NOMO-1 treated with DMSO at 0.1 percent for 48 hours (cell line): Measurements from ENCODE around the gene TLX3.

ENCODE experiments used
- DNase-seq: peaks from one replicate; lab custom pipeline; 2025; ENCODE audit not compliant: unreplicated experiment; lab: John Stamatoyannopoulos, UW

The TLX3 gene

GRCh38 chr5:171300358-171300757 is 8.7 kb upstream of the TLX3 start:
- no peak for DNase-seq

- no peak for DNase-seq
These were observed 2.9 kb upstream of the TLX3 start for GRCh38 chr5:171306166-171306565.

- DNase-seq: no peak
These were observed 2.1 kb upstream of the TLX3 start for GRCh38 chr5:171306781-171307591.

GRCh38 chr5:171307789-171308452 is 1.1 kb upstream of the TLX3 start:
- no peak for DNase-seq

- DNase-seq: no peak
These were observed 496 bp downstream of the TLX3 start for GRCh38 chr5:171309276-171310211.

- DNase-seq: no peak
These were observed 1.3 kb downstream of the TLX3 start for GRCh38 chr5:171310212-171310818.

- DNase-seq: no peak
These were observed 1.8 kb downstream of the TLX3 start for GRCh38 chr5:171310819-171311321.

GRCh38 chr5:171311322-171312077 is 2.5 kb downstream of the TLX3 start:
- DNase-seq: peak; percentile 31

GRCh38 chr5:171312129-171312974 is 3.3 kb downstream of the TLX3 start:
- DNase-seq: peak; percentile 36

- DNase-seq: no peak
These were observed 4.6 kb downstream of the TLX3 start for GRCh38 chr5:171313481-171314206.

- no peak for DNase-seq
These were observed 5.8 kb downstream of the TLX3 start for GRCh38 chr5:171314728-171315385.

GRCh38 chr5:171315386-171315891 is 6.4 kb downstream of the TLX3 start:
- no peak for DNase-seq

- no peak for DNase-seq
These were observed 6.8 kb downstream of the TLX3 start for GRCh38 chr5:171315925-171316257.

GRCh38 chr5:171316258-171317121 is 7.4 kb downstream of the TLX3 start:
- no peak for DNase-seq

- no peak for DNase-seq
These were observed 8.2 kb downstream of the TLX3 start for GRCh38 chr5:171317230-171317629.

- no peak for DNase-seq
These were observed 9.0 kb downstream of the TLX3 start for GRCh38 chr5:171318026-171318425.

GRCh38 chr5:171321447-171321846 is 12.4 kb downstream of the TLX3 start:
- DNase-seq: no peak
